Stimulated activated CD4-positive, alpha-beta T cell treated with anti-CD3 and anti-CD28 coated beads, Interleukin-1b, Interleukin-23, amount 100 ng/mL, for 24 hours (primary cell): ENCODE results near the gene RAB9A.

ENCODE experiments used
- DNase-seq, 4 experiments: peaks; one replicate each; pipeline ENCODE4 v3.0.0-alpha.2; 2020; ENCODE audit warnings: low read depth in 4 of 4, low spot score in 1 of 4

RAB9A gene

GRCh38 chrX:13742397-13743176 lies 53.7 kb downstream of the RAB9A start:
- DNase-seq, result peak in 2 of 4 experiments; percentile 7 to 28

GRCh38 chrX:13747836-13748235 lies 58.9 kb downstream of the RAB9A start:
- no peak for DNase-seq

- no peak for DNase-seq
Measured at GRCh38 chrX:13748486-13748885, 59.6 kb downstream of the RAB9A start.

GRCh38 chrX:13750204-13750603 lies 61.3 kb downstream of the RAB9A start:
- no peak for DNase-seq

- DNase-seq, result no peak
Measured at GRCh38 chrX:13750812-13751211, 61.9 kb downstream of the RAB9A start.

- DNase-seq, result no peak
Measured at GRCh38 chrX:13752141-13752540, 63.2 kb downstream of the RAB9A start.

- DNase-seq, result no peak
Measured at GRCh38 chrX:13752646-13753045, 63.7 kb downstream of the RAB9A start.

- no peak for DNase-seq
Measured at GRCh38 chrX:13754765-13755164, 65.8 kb downstream of the RAB9A start.

- DNase-seq, result no peak
Measured at GRCh38 chrX:13755254-13755653, 66.3 kb downstream of the RAB9A start.

- no peak for DNase-seq
Measured at GRCh38 chrX:13756381-13756780, 67.5 kb downstream of the RAB9A start.

- no peak for DNase-seq
Measured at GRCh38 chrX:13759152-13759718, 70.3 kb downstream of the RAB9A start.
